Naive thymus-derived CD4-positive, alpha-beta T cell (primary cell): ENCODE data around the gene CDK6. TPM values are rescaled to one million over a fixed set of nuclear protein-coding genes. Genes with fewer than 3 reads are reported as not detected.

Source experiments
- ATAC-seq: fragments of 150-1000 bp; cut with Tn5 transposase; 2 replicates; pipeline ENCODE4 v1.10.0; 2021; ENCODE audit warnings: mild to moderate bottlenecking, moderate library complexity
- CTCF ChIA-PET: fragments of 350-600 bp; sonication (Branson Sonifier 250); formaldehyde crosslinking; loops from one replicate; lab custom pipeline; 2021; ENCODE audit warnings: antibody characterized with exemption; lab: Charles Lee
- POLR2A ChIA-PET: fragments of 350-600 bp; sonication (Branson Sonifier 250); formaldehyde crosslinking; loops from one replicate; lab custom pipeline; 2021; ENCODE audit warnings: antibody characterized with exemption, inconsistent platforms; lab: Charles Lee
- DNase-seq, 9 donors: peaks; one replicate each; pipeline versions ENCODE4 v3.0.0 to v3.0.0-alpha.2; 2020 to 2022; ENCODE audit warnings: mixed read lengths in 1 of 9
- H3K27ac ChIP-seq: one replicate; pipeline ENCODE4 v1.7.0; 2013; ENCODE audit warnings: mild to moderate bottlenecking, low read depth, low read length, moderate library complexity
- H3K27me3 ChIP-seq, 2 donors: one replicate each; pipeline ENCODE4 v1.7.0; 2013; ENCODE audit warnings: low read length in 2 of 2, mild to moderate bottlenecking in 2 of 2, moderate library complexity in 2 of 2; ENCODE audit not compliant: control insufficient read depth in 2 of 2, insufficient read depth in 2 of 2
- H3K36me3 ChIP-seq, 3 experiments: 1 replicate in 2 of 3; 2 replicates in 1 of 3; pipeline ENCODE4 v1.7.0; 2013; ENCODE audit warnings: low read length in 3 of 3, mild to moderate bottlenecking in 3 of 3, moderate library complexity in 1 of 3; ENCODE audit not compliant: insufficient read depth in 3 of 3, control insufficient read depth in 2 of 3
- H3K4me1 ChIP-seq, 2 donors: one replicate each; pipeline ENCODE4 v1.7.0; 2013; ENCODE audit warnings: low read length in 2 of 2, mild to moderate bottlenecking in 2 of 2, moderate library complexity in 1 of 2; ENCODE audit not compliant: control insufficient read depth in 2 of 2, insufficient read depth in 2 of 2
- H3K4me3 ChIP-seq: 2 replicates; pipeline ENCODE4 v1.7.0; 2013; ENCODE audit warnings: mild to moderate bottlenecking, low read length
- H3K9me3 ChIP-seq, 3 experiments: 1 replicate in 2 of 3; 2 replicates in 1 of 3; pipeline ENCODE4 v1.7.0; 2013; ENCODE audit warnings: low read length in 3 of 3; ENCODE audit not compliant: control insufficient read depth in 2 of 3
- H3K27ac Mint-ChIP-seq, 9 donors: one replicate each; pipeline ENCODE4 v1.8.0; 2020 to 2022; ENCODE audit warnings: mixed read lengths in 9 of 9, mild to moderate bottlenecking in 8 of 9, moderate library complexity in 5 of 9, inconsistent platforms in 2 of 9
- H3K27me3 Mint-ChIP-seq, 5 donors: one replicate each; pipeline ENCODE4 v1.8.0; 2021 to 2022; ENCODE audit warnings: mixed read lengths in 5 of 5, mild to moderate bottlenecking in 1 of 5
- H3K36me3 Mint-ChIP-seq, 5 donors: one replicate each; pipeline ENCODE4 v1.8.0; 2020 to 2022; ENCODE audit warnings: mixed read lengths in 5 of 5, mild to moderate bottlenecking in 3 of 5, inconsistent platforms in 1 of 5
- H3K4me1 Mint-ChIP-seq, 7 donors: one replicate each; pipeline ENCODE4 v1.8.0; 2020 to 2022; ENCODE audit warnings: mixed read lengths in 7 of 7, mild to moderate bottlenecking in 3 of 7, inconsistent platforms in 1 of 7
- H3K4me3 Mint-ChIP-seq, 10 donors: one replicate each; pipeline ENCODE4 v1.8.0; 2020 to 2022; ENCODE audit warnings: mild to moderate bottlenecking in 10 of 10, mixed read lengths in 10 of 10, moderate library complexity in 6 of 10, inconsistent platforms in 2 of 10
- H3K9me3 Mint-ChIP-seq, 11 donors: one replicate each; pipeline ENCODE4 v1.8.0; 2020 to 2022; ENCODE audit warnings: mixed read lengths in 11 of 11, mild to moderate bottlenecking in 4 of 11, inconsistent platforms in 1 of 11, moderate library complexity in 1 of 11
- intact Hi-C, 2 donors: fragments of 100-400 bp; cut with micrococcal nuclease; formaldehyde crosslinking; loops; one replicate each; pipeline ENCODE4 v1.15.1; 2023
- polyA plus RNA-seq, 2 donors: library from polyadenylated mRNA; unstranded; fragments of 300-500 nt; fragmentation: Illumina TruSeq; gene quantifications; one replicate each; pipeline ENCODE4 v1.2.3, GENCODE V29; 2021
- total RNA-seq, 6 experiments: library from RNA in 5 of 6; stranded (reverse) in 5 of 6; gene quantifications; 1 replicate in 5 of 6; 2 replicates in 1 of 6; pipeline ENCODE4 v1.2.3 and lab custom pipeline; 2021 to 2026

Gene CDK6
- total and polyA plus RNA-seq, 7 experiments from 2014 or later: 15.8 to 156 (median 36.8) TPM

GRCh38 chr7:92781117-92781720 lies 55.2 kb downstream of the CDK6 start:
- POLR2A ChIA-PET: no interaction called here
- CTCF ChIA-PET: no interaction called here
- peak overlapping the region in 3 of 9 donors; percentile 26 to 37 (median 28) for H3K27ac Mint-ChIP-seq

GRCh38 chr7:92778972-92779371 lies 57.4 kb downstream of the CDK6 start:
- peaks cover 0 to 4% (median 0%) of the 10 kb centered on the region in 3 experiments for H3K36me3 ChIP-seq
- H3K4me1 ChIP-seq: no peaks in the 10 kb centered on the region
- ChIA-PET POLR2A (no interaction called here), CTCF (interaction anchor here (1.7 kb wide), 1 partner anchor 53 kb away, joined by 4 read pairs; no protein-coding TSS in a partner anchor)
- Mint-ChIP-seq H3K27me3 (no peaks in the 10 kb centered on the region), H3K4me3 (no peak overlapping the region), H3K36me3 (peaks cover 6 to 51% (median 25%) of the 10 kb centered on the region in 5 donors), H3K4me1 (peaks cover 14 to 54% (median 23%) of the 10 kb centered on the region in 7 donors), H3K9me3 (peaks cover 0 to 11% (median 0%) of the 10 kb centered on the region in 11 donors), H3K27ac (peak overlapping the region in 1 of 9 donors; percentile 8)
- DNase-seq (no peak), ATAC-seq (no peak)
- intact Hi-C loops: no loop called here
- no peak overlapping the region for H3K4me3 ChIP-seq
- H3K27me3 ChIP-seq: no peaks in the 10 kb centered on the region
- no peaks in the 10 kb centered on the region for H3K9me3 ChIP-seq
- H3K27ac ChIP-seq: no peak overlapping the region

More at GRCh38 chr7:92781117-92781720, 55.2 kb downstream of the CDK6 start:
- DNase-seq: no peak
- peaks cover 19 to 61% (median 35%) of the 10 kb centered on the region in 7 donors for H3K4me1 Mint-ChIP-seq
- intact Hi-C loops: no loop called here
- Histone ChIP-seq H3K27me3 (no peaks in the 10 kb centered on the region), H3K9me3 (no peaks in the 10 kb centered on the region), H3K36me3 (no peaks in the 10 kb centered on the region), H3K4me1 (no peaks in the 10 kb centered on the region), H3K4me3 (no peak overlapping the region), H3K27ac (no peak overlapping the region)
- no peaks in the 10 kb centered on the region for H3K27me3 Mint-ChIP-seq
- no peak for ATAC-seq
- peaks cover 0 to 45% (median 24%) of the 10 kb centered on the region in 5 donors for H3K36me3 Mint-ChIP-seq
- H3K9me3 Mint-ChIP-seq: peaks cover 0 to 7% (median 0%) of the 10 kb centered on the region in 11 donors
- no peak overlapping the region for H3K4me3 Mint-ChIP-seq

GRCh38 chr7:92777993-92778392 lies 58.4 kb downstream of the CDK6 start:
- H3K4me1 ChIP-seq: no peaks in the 10 kb centered on the region
- Mint-ChIP-seq H3K36me3 (peaks cover 6 to 56% (median 28%) of the 10 kb centered on the region in 5 donors), H3K4me1 (peaks cover 10 to 52% (median 23%) of the 10 kb centered on the region in 7 donors), H3K9me3 (peaks cover 0 to 11% (median 0%) of the 10 kb centered on the region in 11 donors), H3K4me3 (no peak overlapping the region), H3K27me3 (no peaks in the 10 kb centered on the region), H3K27ac (no peak overlapping the region)
- DNase-seq: no peak
- H3K4me3 ChIP-seq: no peak overlapping the region
- H3K27me3 ChIP-seq: no peaks in the 10 kb centered on the region
- H3K27ac ChIP-seq: no peak overlapping the region
- ChIA-PET CTCF (interaction anchor here (1.7 kb wide), 1 partner anchor 54 kb away, joined by 4 read pairs; no protein-coding TSS in a partner anchor), POLR2A (no interaction called here)
- H3K9me3 ChIP-seq: no peaks in the 10 kb centered on the region
- no peak for ATAC-seq
- peaks cover 0 to 13% (median 0%) of the 10 kb centered on the region in 3 experiments for H3K36me3 ChIP-seq
- intact Hi-C loops: no loop called here

GRCh38 chr7:92773808-92774207 lies 62.6 kb downstream of the CDK6 start:
- no peak overlapping the region for H3K4me3 Mint-ChIP-seq
- intact Hi-C loops: no loop called here
- Histone ChIP-seq H3K9me3 (no peaks in the 10 kb centered on the region), H3K4me1 (no peaks in the 10 kb centered on the region), H3K4me3 (no peak overlapping the region), H3K27me3 (no peaks in the 10 kb centered on the region), H3K36me3 (peaks cover 0 to 13% (median 0%) of the 10 kb centered on the region in 3 experiments), H3K27ac (no peak overlapping the region)
- H3K27me3 Mint-ChIP-seq: no peaks in the 10 kb centered on the region
- peaks cover 6 to 48% (median 25%) of the 10 kb centered on the region in 5 donors for H3K36me3 Mint-ChIP-seq
- DNase-seq: no peak
- no peak for ATAC-seq
- H3K4me1 Mint-ChIP-seq: peaks cover 3 to 44% (median 14%) of the 10 kb centered on the region in 7 donors
- H3K27ac Mint-ChIP-seq: no peak overlapping the region
- ChIA-PET CTCF (no interaction called here), POLR2A (no interaction called here)
- peaks cover 0 to 11% (median 0%) of the 10 kb centered on the region in 11 donors for H3K9me3 Mint-ChIP-seq

GRCh38 chr7:92769844-92770243 lies 66.5 kb downstream of the CDK6 start:
- H3K9me3 Mint-ChIP-seq: no peaks in the 10 kb centered on the region
- H3K4me3 ChIP-seq: no peak overlapping the region
- no peaks in the 10 kb centered on the region for H3K27me3 ChIP-seq
- no peaks in the 10 kb centered on the region for H3K4me1 ChIP-seq
- intact Hi-C loops: loop anchor here (5.0 to 10.0 kb wide), 3 partner anchors 37 to 62 kb away; no protein-coding TSS in a partner anchor
- DNase-seq (no peak), ATAC-seq (no peak)
- H3K36me3 ChIP-seq: peaks cover 0 to 13% (median 0%) of the 10 kb centered on the region in 3 experiments
- peaks cover 24 to 63% (median 32%) of the 10 kb centered on the region in 7 donors for H3K4me1 Mint-ChIP-seq
- CTCF ChIA-PET: no interaction called here
- POLR2A ChIA-PET: interaction anchor here (0.6 kb wide), 1 partner anchor 1236 kb away, joined by 3 read pairs; no protein-coding TSS in a partner anchor
- H3K27ac Mint-ChIP-seq: peak overlapping the region in 1 of 9 donors; percentile 36
- no peak overlapping the region for H3K4me3 Mint-ChIP-seq
- no peak overlapping the region for H3K27ac ChIP-seq
- H3K9me3 ChIP-seq: no peaks in the 10 kb centered on the region
- no peaks in the 10 kb centered on the region for H3K27me3 Mint-ChIP-seq
- peaks cover 15 to 42% (median 36%) of the 10 kb centered on the region in 5 donors for H3K36me3 Mint-ChIP-seq

- ChIA-PET CTCF (no interaction called here), POLR2A (no interaction called here)
- peaks cover 24 to 60% (median 32%) of the 10 kb centered on the region in 7 donors for H3K4me1 Mint-ChIP-seq
- no peak for DNase-seq
- H3K27me3 Mint-ChIP-seq: no peaks in the 10 kb centered on the region
- no peak for ATAC-seq
- Histone ChIP-seq H3K4me1 (no peaks in the 10 kb centered on the region), H3K9me3 (no peaks in the 10 kb centered on the region), H3K4me3 (no peak overlapping the region), H3K27me3 (no peaks in the 10 kb centered on the region), H3K27ac (no peak overlapping the region), H3K36me3 (peaks cover 0 to 9% (median 0%) of the 10 kb centered on the region in 3 experiments)
- H3K27ac Mint-ChIP-seq: peak overlapping the region in 1 of 9 donors; percentile 36
- intact Hi-C loops: loop anchor here (5.0 to 10.0 kb wide), 3 partner anchors 38 to 63 kb away; no protein-coding TSS in a partner anchor
- H3K4me3 Mint-ChIP-seq: no peak overlapping the region
- peaks cover 12 to 42% (median 32%) of the 10 kb centered on the region in 5 donors for H3K36me3 Mint-ChIP-seq
- no peaks in the 10 kb centered on the region for H3K9me3 Mint-ChIP-seq
Measured at GRCh38 chr7:92769394-92769699, 67.0 kb downstream of the CDK6 start.
